ENCODE results near the gene MSS51. TPM values are rescaled to one million over a fixed set of nuclear protein-coding genes. Genes with fewer than 3 reads are reported as not detected.
"Not testable (repeated sequence)": the region's sequence is repeated elsewhere in the genome, so short reads cannot be mapped to it uniquely, and the experiment has no call there.

MSS51 gene
- total RNA-seq, 1 experiment from 2014 or later = 0.12 TPM

DNA sequence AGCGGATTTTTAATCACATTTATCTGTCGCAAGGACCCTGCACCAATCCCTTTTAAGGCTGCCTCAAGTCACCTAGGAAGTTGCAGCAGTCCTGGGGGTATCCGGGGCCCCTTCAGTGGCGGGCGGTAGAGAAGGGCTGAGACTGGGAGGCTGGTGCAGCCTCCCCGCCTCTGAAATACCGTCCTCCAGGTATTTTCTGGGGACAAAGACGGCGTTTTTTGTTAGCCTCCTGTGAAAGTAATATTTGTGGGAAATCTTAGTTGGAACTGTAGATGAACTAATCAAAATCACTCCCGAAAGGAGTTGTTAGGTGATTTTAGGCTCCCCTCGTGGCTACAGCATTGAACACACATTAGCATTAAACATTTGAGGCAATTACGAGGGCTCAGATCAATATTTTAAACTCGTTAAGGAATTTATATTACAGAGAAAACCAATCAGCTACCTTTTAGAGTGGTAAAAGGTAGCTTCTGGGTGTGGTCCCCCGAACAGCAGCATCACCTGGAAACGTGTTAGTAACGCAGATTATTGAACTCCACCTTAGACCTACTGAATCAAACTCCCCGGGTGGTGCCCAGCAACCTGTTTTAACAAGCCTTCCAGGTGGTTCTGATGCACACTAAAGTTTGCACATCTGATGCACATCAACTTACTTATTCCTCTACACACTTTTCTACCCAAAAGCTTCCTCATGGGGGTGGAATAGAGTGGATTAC, 19.0 kb downstream of the MSS51 start:
- DNase-seq (ENCODE audit: low spot score) = no peak

- DNase-seq (ENCODE audit: low spot score) = peak; percentile 79
These were observed 19.7 kb downstream of the MSS51 start, which contains the start of gene ANXA7 for GRCh38 chr10:73413528-73414229. ANXA7 (minus strand) TSS chr10:73414058; CDS start chr10:73400856, 13,202 bp downstream.

GRCh38 chr10:73413108-73413527, 20.2 kb downstream of the MSS51 start:
- DNase-seq (ENCODE audit: low spot score) = peak; percentile 68

DNA sequence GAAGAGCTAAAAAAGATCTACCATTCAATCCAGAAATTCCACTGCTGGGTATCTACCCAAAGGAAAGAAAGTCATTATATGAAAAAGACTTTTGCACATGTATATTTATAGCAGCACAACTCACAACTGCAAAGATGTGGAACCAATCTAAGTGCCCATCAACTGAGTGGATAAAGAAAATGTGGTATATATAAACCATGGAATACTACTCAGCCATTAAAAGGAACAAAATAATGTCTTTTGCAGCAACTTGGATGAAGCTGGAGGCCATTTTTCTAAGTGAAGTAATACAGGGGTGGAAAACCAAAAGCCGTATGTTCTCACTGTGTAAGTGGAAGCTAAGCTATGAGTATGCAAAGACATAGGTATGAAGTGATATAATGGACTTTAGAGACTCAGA, 22.5 kb downstream of the MSS51 start:
- no peak for DNase-seq (ENCODE audit: low spot score)

DNA sequence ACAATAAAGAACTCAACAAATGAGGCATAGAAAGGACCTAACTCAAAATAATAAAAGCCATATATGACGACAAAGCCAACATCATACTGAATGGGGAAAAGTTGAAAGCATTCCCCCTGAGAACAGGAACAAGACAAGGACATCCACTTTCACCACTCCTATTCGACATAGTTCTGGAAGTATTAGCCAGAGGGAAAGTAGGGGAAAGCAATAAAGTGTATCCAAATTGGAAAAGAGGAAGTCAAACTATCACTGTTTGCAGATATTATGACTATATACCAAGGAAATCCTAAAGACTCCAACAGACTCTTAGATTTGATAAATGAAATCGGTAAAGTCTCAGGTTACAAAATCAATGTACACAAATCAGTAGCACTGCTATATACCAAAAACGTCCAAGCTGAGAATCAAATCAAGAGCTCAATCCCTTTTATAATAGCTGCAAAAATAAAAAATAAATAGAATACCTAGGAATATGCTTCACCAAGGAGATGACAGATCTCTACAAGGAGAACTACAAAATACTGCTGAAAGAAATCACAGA, 24.3 kb downstream of the MSS51 start:
- no peak for DNase-seq (ENCODE audit: low spot score)

GRCh38 chr10:73408061-73408460, 25.3 kb downstream of the MSS51 start:
- no peak for DNase-seq (ENCODE audit: low spot score)

DNA sequence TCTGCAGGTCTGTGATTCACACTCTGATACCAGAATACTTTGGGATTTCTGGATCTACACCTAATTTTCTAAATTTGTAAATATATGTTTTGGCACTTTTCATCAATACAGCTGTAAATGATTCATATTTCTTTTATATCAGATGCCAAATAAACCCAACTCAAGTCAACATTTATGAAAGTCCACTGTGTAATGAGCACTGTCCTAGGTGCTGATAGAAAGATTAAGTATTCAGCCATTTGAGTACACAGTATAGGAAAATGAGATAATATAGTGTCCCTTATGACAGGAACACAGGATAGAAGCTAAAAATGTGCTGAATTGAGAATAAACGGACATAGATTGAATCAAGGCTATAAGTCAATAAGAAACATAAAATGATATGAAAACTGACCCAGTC, 25.9 kb downstream of the MSS51 start:
- DNase-seq (ENCODE audit: low spot score) = no peak

DNA sequence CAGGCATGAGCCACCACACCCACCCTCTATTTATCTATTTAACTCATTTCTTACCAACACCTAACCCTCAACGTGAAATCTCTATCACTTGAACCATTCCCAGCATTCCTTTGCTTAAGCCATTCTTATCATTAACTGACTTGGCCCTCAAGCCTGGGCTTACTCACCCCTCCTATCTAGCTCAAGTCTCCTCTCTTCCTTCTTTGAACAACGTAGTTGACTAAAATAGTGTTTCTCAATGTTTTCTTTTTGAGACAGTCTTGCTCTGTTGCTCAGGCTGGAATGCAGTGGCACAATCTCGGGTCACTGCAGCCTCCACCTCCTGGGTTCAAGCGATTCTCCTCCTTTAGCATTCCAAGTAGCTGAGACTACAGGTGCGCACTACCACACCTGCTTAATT, 26.5 kb downstream of the MSS51 start:
- DNase-seq (ENCODE audit: low spot score) = no peak

GRCh38 chr10:73405556-73405955, 27.8 kb downstream of the MSS51 start:
- DNase-seq (ENCODE audit: low spot score) = no peak

GRCh38 chr10:73404690-73405089, 28.7 kb downstream of the MSS51 start:
- no peak for DNase-seq (ENCODE audit: low spot score)

DNA sequence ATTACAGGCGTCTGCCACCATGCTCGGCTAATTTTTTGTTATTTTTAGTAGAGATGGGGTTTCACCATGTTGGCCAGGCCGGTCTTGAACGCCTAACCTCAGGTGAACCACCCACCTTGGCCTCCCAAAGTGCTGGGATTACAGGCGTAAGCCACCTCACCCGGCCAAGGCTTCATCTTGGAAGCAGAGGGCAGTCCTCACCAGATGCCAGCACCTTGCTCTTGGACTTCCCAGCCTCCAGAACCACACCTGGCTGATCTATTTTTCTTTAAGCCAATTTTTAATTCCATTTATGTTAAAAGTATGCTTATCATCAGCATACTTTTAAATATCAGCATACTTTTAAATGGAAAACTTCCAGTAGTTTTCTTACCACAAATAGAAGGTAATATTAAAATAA, 31.7 kb downstream of the MSS51 start:
- DNase-seq (ENCODE audit: low spot score) = no peak

DNA sequence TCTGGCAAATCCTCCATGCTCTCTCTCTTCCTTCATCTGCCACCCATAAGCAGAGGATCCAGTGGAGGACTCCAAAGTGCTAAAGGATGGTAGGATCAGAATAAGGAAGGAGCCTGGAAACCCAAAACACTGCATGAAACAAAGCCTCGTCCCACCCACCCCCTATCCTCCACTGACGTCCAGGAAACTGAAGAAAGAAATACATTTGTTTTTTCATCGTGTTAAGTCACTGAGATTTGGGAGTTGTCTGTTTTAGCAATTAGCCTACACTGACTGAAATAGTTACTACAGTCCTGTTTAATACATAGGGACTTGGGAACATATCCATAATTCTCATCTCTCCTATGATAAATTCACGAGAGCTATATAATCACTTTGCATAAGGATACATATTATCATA, 34.3 kb downstream of the MSS51 start:
- no peak for DNase-seq (ENCODE audit: low spot score)

DNA sequence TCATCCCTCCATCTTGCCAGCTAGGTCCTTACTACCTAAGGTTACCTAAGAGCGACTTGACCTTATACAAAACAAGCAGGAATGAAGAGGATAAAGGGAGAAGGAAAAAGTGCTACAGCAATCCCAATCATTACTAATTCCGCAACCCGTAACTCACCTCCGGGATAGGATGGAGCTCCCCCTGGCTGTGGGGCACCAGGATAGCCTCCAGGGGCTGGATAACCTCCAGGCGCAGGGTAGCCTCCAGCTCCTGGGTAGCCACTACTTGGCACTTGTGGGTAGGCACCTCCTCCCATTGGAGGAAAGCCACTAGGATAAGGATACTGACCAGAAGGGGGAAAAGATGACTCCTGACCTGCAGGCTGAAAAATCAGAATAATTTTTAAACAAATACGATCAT, 35.3 kb downstream of the MSS51 start:
- DNase-seq (ENCODE audit: low spot score) = no peak

DNA sequence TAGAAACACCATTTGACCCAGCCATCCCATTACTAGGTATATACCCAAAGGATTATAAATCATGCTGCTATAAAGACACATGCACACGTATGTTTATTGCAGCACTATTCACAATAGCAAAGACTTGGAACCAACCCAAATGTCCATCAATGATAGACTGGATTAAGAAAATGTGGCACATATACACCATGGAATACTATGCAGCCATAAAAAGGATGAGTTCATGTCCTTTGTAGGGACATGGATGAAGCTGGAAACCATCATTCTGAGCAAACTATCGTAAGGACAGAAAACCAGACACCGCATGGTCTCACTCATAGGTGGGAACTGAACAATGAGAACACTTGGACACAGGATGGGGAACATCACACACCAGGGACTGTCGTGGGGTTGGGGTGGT, 39.0 kb downstream of the MSS51 start:
- not testable (repeated sequence) for DNase-seq (ENCODE audit: low spot score)

DNA sequence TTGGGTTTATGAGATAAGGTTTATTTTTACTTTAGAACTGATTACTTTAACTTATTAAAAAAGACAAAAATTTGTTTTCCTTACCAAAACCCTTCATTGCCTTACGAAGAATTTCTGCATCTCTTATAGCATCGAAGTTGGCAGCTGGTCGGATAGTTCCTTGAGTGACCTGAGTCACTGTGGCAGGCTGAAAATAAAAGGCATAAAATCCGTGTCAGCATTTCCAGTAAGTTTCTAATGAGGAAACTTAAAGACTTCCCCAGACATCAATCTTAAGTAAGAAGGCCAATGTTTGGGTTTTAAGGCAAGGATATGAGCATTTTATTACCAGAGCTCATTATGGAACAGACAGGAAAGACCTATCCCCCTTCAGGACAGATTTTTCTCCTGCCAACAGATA, 45.1 kb downstream of the MSS51 start:
- no peak for DNase-seq (ENCODE audit: low spot score)

- no peak for DNase-seq (ENCODE audit: low spot score)
These were observed 46.8 kb downstream of the MSS51 start for GRCh38 chr10:73386583-73386982.

DNA sequence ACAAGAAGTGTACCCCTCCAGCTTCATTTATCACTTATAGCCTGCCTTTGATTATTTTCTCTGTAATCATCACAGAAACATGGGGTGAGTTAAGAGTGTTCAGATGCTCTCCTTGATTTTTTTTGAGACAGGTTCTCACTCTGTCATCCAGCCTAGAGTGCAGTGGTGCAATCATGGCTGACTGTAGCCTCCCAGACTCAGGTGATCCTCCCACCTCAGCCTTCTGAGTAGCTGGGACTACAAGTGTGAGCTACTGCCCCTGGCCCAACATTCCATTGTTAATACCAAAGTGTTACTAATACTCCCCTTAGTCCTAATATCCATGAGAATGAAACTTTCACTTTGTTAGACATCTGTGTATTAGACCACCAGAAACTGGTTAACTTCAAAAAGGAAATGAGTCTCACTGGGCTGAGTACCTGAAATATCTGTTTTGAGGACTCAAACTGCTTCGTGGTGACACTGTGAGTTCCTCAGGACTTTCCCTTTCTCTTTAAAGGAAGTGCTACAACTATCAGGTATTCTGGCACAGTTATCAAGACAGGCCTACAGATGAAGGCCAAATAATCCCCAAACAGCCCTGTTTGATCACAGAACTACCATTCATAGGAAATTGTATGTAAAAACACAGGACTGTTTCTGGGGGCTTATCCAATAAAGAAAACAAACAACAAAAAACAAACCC, 54.2 kb downstream of the MSS51 start:
- no peak for DNase-seq (ENCODE audit: low spot score)

DNA sequence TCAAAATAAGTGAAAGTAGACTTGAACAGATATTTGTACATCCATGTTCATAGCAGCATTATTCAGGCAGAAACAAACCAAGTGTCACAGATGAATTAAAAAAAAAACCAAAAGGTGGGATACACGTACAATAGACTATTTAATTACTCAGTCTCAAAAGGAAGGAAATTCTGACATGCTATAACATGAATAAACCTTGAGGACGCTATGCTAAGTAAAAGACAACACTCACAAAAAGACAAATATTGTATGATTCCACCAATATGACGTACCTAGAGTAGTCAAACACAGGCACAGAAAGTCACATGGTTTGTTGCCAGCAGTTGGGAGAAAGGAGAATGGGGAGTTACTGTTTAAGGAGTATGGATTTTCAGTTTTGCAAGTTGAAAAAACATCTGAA, 56.7 kb downstream of the MSS51 start:
- no peak for DNase-seq (ENCODE audit: low spot score)

Measured in H4 (cell line).